Body of pancreas (tissue), 4 donors: ENCODE measurements around the gene NR3C2.
"Not testable (repeated sequence)": the region's sequence is repeated elsewhere in the genome, so short reads cannot be mapped to it uniquely, and the experiment has no call there.

Experiments
- CTCF ChIP-seq, 7 experiments: fragments of 450-650 bp in 4 of 7; fragments of 200-600 bp in 3 of 7; sonication (generic) in 3 of 7; IDR thresholded peaks; one replicate each; pipeline ENCODE4 v1.5.1; 2016 to 2019; ENCODE audit warnings: antibody characterized with exemption in 7 of 7
- POLR2A ChIP-seq, 3 donors: fragments of 450-650 bp; IDR thresholded peaks; one replicate each; pipeline ENCODE4 v1.6.1; 2016; ENCODE audit warnings: antibody characterized with exemption in 3 of 3, mild to moderate bottlenecking in 2 of 3

- not testable (repeated sequence) for TF ChIP-seq CTCF, POLR2A (IDR thresholded peaks at IDR 0.05)
Measured at GRCh38 chr4:148123161-148123560, 319.1 kb downstream of the NR3C2 start.
